Liver (tissue), 2 donors: ENCODE measurements around the gene SAXO2.
"Not testable (repeated sequence)": the region's sequence is repeated elsewhere in the genome, so short reads cannot be mapped to it uniquely, and the experiment has no call there.

Source experiments
- EGR1 ChIP-seq, 2 donors: IDR thresholded peaks; 2 replicates each; pipeline ENCODE4 v1.6.1; 2016 to 2018; ENCODE audit warnings: antibody characterized with exemption in 2 of 2, low read depth in 2 of 2
- GABPA ChIP-seq, 2 donors: IDR thresholded peaks in 1 of 2; conservative IDR thresholded peaks in 1 of 2; 2 replicates each; pipeline ENCODE4 v1.6.1; 2016; ENCODE audit warnings: antibody characterized with exemption in 2 of 2, mild to moderate bottlenecking in 1 of 2, moderate library complexity in 1 of 2
- donor health status: healthy.

GRCh38 chr15:82330921-82331320 is 68.3 kb downstream of the SAXO2 start:
- not testable (repeated sequence) for TF ChIP-seq GABPA (IDR thresholded peaks at IDR 0.05 in 1 of 2, conservative IDR thresholded peaks at IDR 0.05 in 1 of 2); EGR1 (IDR thresholded peaks at IDR 0.05; ENCODE audit: low read depth in 2 of 2)
